Measurements from ENCODE around the gene IFNAR2.

The IFNAR2 gene

GRCh38 chr21:33270986-33271385, 41.2 kb downstream of the IFNAR2 start:
- DNase-seq: no peak

GRCh38 chr21:33273044-33273443, 43.3 kb downstream of the IFNAR2 start:
- no peak for DNase-seq

GRCh38 chr21:33278721-33279120, 49.0 kb downstream of the IFNAR2 start:
- no peak for DNase-seq

- no peak for DNase-seq
Measured at GRCh38 chr21:33279330-33279820, 49.6 kb downstream of the IFNAR2 start.

Measured in DMS153 (cell line).